ENCODE measurements around the gene TRIM49D2.
"Not testable (repeated sequence)": the region's sequence is repeated elsewhere in the genome, so short reads cannot be mapped to it uniquely, and the experiment has no call there.

Gene TRIM49D2, protein sequence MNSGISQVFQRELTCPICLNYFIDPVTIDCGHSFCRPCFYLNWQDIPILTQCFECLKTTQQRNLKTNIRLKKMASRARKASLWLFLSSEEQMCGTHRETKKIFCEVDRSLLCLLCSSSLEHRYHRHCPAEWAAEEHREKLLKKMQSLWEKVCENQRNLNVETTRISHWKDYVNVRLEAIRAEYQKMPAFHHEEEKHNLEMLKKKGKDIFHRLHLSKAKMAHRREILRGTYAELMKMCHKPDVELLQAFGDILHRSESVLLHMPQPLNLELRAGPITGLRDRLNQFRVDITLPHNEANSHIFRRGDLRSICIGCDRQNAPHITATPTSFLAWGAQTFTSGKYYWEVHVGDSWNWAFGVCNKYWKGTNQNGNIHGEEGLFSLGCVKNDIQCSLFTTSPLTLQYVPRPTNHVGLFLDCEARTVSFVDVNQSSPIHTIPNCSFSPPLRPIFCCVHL

DNA sequence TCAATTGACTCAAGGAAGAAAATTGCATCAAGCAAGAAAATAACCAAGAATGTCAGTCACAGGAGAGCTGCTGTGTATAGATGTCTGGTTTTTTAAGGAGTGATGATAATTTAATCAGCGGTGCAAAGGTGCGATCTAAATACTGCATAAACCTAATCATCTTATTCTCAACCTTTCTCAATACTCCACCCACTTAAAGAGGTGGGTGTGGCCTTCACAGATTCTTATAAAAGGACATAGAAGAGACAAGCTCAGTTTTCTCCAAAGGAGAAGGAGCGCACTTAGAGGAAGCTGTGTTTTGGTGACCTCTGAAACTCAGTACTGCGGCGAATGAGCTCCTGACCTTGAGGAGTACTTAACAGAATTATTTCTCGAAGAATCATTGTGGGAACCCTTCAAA lies at the start of gene TRIM49D2:
TSS of gene TRIM49D2 (plus strand) at position 301 of the 400 bp plus-strand sequence. CDS start 2,698 bp downstream, outside the sequence.
- DNase-seq (ENCODE audit: low read depth) = not testable (repeated sequence)

GRCh38 chr11:89877511-89877910 lies 46.4 kb upstream of the TRIM49D2 start:
- DNase-seq (ENCODE audit: low read depth) = not testable (repeated sequence)

DNA sequence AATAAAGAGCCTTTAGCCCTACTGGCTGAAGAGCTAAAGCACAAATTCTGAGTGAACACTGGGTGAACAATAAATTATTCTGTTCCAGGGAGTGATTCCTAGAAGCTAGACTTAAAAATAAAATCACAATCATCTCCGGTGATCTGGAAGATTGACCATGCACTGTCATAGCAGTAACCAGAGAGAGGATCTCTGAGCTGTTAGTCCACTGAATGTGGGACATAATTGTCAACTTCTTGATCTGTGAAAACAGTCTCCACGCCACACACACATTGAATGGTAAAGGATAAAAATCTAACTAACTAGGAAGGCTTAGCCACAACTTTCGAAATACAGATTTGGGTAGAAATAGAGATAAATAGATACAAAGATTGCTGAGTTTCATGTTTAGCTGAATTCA lies 30.6 kb upstream of the TRIM49D2 start:
- not testable (repeated sequence) for DNase-seq (ENCODE audit: low read depth)

DNA sequence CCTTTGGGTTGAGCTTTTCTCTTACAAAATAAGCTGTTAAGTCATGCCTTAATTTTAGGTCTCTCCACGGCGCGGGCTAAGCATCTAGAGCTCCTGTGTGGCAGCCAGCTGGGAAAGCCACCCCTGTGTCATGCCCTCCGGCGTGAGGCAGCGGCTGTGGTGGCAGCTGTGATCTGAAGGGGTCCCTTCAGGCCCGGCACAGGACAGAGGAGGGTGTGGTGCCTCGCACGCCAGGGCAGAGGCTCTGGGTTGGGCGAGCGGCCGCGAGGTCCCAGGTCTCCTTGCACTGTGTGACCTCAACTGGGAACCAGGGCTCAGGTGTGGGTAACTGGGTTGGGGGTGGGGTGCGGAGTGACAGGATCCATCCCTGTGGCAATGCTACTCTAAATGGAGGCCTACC lies 23.1 kb upstream of the TRIM49D2 start:
- not testable (repeated sequence) for DNase-seq (ENCODE audit: low read depth)

GRCh38 chr11:89922195-89922660 lies 1.6 kb upstream of the TRIM49D2 start, which contains the start of gene TRIM49D1:
Gene TRIM49D1 (minus strand): TSS chr11:89922245. CDS start chr11:89917710, 4,535 bp downstream.
- no peak for DNase-seq (ENCODE audit: low read depth)

GRCh38 chr11:89960833-89961232 lies 37.0 kb downstream of the TRIM49D2 start:
- not testable (repeated sequence) for DNase-seq (ENCODE audit: low read depth)

DNA sequence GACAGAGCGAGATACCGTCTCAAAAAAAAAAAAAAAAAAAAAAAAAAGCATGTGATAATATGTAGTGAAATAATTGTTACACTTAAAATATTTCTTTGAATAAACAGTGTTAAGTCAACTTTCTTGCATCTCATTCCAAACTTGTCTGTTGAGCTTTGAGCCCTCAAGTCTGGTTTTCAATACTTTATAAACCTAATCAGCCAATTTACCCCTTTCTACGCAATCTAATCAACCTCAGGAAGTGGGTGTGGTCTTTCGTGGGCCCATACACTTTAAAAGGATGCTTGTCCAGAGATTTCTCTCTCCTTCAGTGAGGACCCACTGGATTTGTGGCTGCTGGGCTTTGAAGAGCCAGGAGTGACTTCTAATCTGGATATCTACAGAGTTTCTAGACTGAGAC lies 41.9 kb downstream of the TRIM49D2 start, which contains the start of gene TRIM64:
TSS of gene TRIM64 (plus strand) at position 301 of the 400 bp plus-strand sequence. CDS start 2,467 bp downstream, outside the sequence.
- DNase-seq (ENCODE audit: low read depth) = not testable (repeated sequence)

Measured in stimulated activated CD8-positive, alpha-beta memory T cell treated with anti-CD3 and anti-CD28 coated beads, Interleukin-15, amount 100 ng/mL, for 24 hours (primary cell).